Spleen (tissue), 7 donors: ENCODE data around the gene CFAP54.

Experiments used
- CTCF ChIP-seq, 11 experiments: fragments of 200-600 bp in 7 of 11; fragments of 450-650 bp in 4 of 11; sonication (generic) in 4 of 11; IDR thresholded peaks in 8 of 11; conservative IDR thresholded peaks in 3 of 11; 1 replicate in 7 of 11; 2 replicates in 4 of 11; pipeline versions ENCODE4 v1.4.0 to v1.8.0; 2016 to 2021; ENCODE audit warnings: antibody characterized with exemption in 11 of 11, inconsistent platforms in 4 of 11, mild to moderate bottlenecking in 1 of 11
- POLR2A ChIP-seq, 3 donors: fragments of 450-650 bp; IDR thresholded peaks; one replicate each; pipeline ENCODE4 v1.5.1; 2017; ENCODE audit warnings: antibody characterized with exemption in 3 of 3, mild to moderate bottlenecking in 1 of 3
- POLR2AphosphoS5 ChIP-seq, 3 donors: sonication (generic); formaldehyde crosslinking; IDR thresholded peaks; one replicate each; pipeline ENCODE4 v1.5.1; 2017; ENCODE audit warnings: antibody characterized with exemption in 3 of 3
- donor health status: DM: no; HTN: no; CAD: no; lungs with moderate emphysema.
- donor health status: DM: no; HTN: no; CAD: no.
- donor health status: DM: no; HTN: no; CAD: no.

- TF ChIP-seq CTCF (IDR thresholded peaks at IDR 0.05 in 8 of 11, conservative IDR thresholded peaks at IDR 0.05 in 3 of 11), result no peak
- no peak for TF ChIP-seq POLR2A (IDR thresholded peaks at IDR 0.05)
- no peak for TF ChIP-seq POLR2AphosphoS5 (IDR thresholded peaks at IDR 0.05)
These were observed 25.0 kb downstream of the CFAP54 start for GRCh38 chr12:96514328-96514727.
